Cardiac fibroblast (primary cell): ENCODE results near the gene MRPL17.
A peak's percentile ranks its signal among the peaks of the same experiment; 100 is the strongest.

Experiments
- DNase-seq, 2 donors: peaks; one replicate each; pipeline versions ENCODE4 v3.0.0 to v3.0.0-alpha.2; 2010; ENCODE audit warnings: low read depth in 2 of 2
- H3K4me3 ChIP-seq, 2 donors: replicated peaks in 1 of 2; 1 replicate in 1 of 2; 2 replicates in 1 of 2; pipeline ENCODE4 v1.5.1; 2011; ENCODE audit warnings: low read depth in 2 of 2, low read length in 2 of 2, mild to moderate bottlenecking in 2 of 2, moderate library complexity in 1 of 2
- CTCF ChIP-seq: IDR thresholded peaks from one replicate; pipeline ENCODE4 v1.5.1; 2011; ENCODE audit warnings: low read depth, mild to moderate bottlenecking, low read length, inconsistent platforms

The MRPL17 gene

DNA sequence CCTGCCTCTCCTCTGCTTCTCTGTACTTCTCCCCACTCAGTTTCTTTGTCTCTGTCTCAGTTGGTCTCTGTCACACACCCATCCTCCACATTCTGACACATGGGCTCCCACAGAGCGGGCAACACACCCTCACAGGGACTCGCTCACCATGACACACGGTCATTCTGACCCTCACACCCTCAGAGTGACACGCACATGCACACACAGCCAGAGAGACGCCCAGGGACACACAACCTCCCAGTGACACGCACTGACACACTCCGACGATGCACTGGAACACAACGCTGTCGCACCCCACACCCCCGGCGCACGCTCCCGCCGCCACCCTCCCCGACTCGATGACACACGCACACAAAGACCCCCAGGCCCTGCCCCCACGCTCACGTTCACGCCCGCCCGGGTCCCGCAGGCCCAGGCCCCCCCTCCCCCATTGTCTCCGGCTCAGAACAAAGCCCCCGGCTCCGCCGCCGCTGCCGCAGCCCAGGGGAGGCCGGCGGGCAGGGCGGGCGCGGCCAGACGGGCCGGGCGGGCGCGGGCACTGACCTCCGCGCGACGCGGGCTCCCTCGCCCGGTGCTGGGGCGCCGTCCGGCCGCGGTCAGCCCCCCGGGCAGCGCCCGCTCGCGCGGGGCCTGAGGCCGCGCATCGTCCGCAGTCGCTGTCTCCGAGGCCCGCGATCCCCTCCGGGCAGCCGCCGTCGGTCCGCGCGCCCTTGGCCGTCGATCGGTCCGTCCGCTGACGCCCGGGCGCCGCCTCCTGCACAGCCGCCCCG lies 27.9 kb downstream of the MRPL17 start:
- no peak for TF ChIP-seq CTCF
- no peak for DNase-seq
- H3K4me3 ChIP-seq: peak overlapping the region; percentile 22 to 23

- TF ChIP-seq CTCF: no peak
- H3K4me3 ChIP-seq: peak overlapping the region in 1 of 2 donors; percentile 23
- DNase-seq: no peak
These were observed 28.7 kb downstream of the MRPL17 start for GRCh38 chr11:6654281-6655019.

DNA sequence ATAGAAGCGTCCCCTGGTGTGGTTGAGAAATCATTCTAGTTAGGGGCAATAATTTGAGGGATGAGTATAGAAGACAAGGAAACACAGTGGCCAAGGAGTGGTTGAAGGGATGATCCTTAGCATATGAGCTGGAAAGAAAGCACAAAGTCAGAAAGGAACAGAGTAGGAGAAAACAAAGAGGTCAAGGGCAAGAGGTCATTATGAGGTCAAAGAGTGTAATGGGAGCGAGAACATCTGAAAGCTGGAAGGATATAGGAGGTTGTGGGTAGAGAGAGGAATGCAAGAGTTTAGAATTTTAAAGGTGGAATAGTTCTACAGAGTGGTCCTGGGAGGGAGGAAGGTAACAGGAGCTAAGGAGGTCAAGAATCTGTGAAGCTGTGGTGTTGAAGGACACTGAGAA lies 29.5 kb downstream of the MRPL17 start:
- no peak for DNase-seq
- no peak for TF ChIP-seq CTCF
- no peak overlapping the region for H3K4me3 ChIP-seq

DNA sequence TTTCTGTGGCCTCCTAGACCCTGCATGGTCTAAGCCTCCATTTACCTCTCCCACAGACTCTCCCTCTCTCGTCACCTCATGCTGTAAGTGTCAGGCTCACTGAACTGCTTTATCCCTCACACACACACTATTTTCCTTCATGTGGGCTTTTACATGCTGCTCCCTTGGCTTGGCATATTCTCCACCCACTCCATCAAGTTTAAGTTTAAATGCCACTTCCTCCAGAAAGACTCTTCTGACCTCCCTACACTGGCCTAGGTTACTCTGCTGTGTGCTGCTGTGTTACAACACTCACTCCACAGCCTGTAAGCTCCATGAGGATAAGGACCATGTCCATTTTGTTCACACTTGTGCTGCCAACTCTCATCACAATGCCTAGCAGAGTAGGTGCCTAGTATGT lies 30.0 kb downstream of the MRPL17 start:
- H3K4me3 ChIP-seq: no peak overlapping the region
- TF ChIP-seq CTCF: no peak
- no peak for DNase-seq

DNA sequence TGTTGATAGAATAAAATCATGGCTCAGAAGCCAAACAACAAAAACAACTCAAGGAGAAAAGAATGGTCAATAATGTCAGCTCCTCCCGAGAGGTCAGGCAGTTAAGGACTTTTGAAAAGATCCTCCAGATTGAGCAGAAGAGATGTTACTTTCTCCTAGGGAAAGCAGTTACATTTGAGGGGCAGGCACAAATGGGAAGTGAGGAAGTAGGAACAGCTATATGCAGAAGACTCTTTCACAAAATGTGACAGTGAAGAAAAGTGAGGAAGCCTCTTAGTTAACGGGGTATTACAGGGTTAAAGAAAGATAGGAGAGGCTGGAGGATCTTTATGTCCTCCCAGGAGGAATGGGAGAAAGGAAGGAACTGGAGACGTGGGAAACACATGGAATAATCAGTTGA lies 31.0 kb downstream of the MRPL17 start:
- no peak for TF ChIP-seq CTCF
- DNase-seq: no peak
- H3K4me3 ChIP-seq: no peak overlapping the region

DNA sequence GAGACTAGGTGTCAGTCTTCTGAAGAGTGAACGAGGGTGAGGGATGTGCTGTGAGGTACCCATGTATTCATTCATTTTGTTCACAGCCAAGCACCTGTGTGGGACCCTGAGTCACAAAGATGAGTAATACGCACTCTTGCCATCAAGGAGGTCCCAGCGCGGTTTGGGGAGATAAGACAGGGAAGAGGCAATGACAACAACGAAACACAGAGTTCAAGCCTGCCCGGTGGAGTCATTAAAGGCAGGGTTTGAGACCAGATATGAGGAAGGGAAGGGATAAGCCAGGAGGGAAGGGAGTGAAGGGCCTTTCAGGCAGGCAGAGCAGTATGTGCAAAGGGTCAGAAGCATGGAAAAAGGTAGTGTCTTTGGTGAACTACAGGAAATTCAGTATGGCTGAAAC lies 32.2 kb downstream of the MRPL17 start:
- TF ChIP-seq CTCF: no peak
- peak in 1 of 2 donors; percentile 51 for DNase-seq
- H3K4me3 ChIP-seq: no peak overlapping the region
